Body of pancreas (tissue), 4 donors: ENCODE measurements around the gene PAK5.

Experiments
- CTCF ChIP-seq, 7 experiments: fragments of 450-650 bp in 4 of 7; fragments of 200-600 bp in 3 of 7; sonication (generic) in 3 of 7; IDR thresholded peaks; one replicate each; pipeline ENCODE4 v1.5.1; 2016 to 2019; ENCODE audit warnings: antibody characterized with exemption in 7 of 7
- POLR2A ChIP-seq, 3 donors: fragments of 450-650 bp; IDR thresholded peaks; one replicate each; pipeline ENCODE4 v1.6.1; 2016; ENCODE audit warnings: antibody characterized with exemption in 3 of 3, mild to moderate bottlenecking in 2 of 3

- TF ChIP-seq CTCF (IDR thresholded peaks at IDR 0.05) (no peak), POLR2A (IDR thresholded peaks at IDR 0.05) (no peak)
Measured at GRCh38 chr20:9686866-9687265, 152.0 kb downstream of the PAK5 start.
